Gastrocnemius medialis (tissue), 4 donors: ENCODE data around the gene TAPT1. TPM values are rescaled to one million over a fixed set of nuclear protein-coding genes. Genes with fewer than 3 reads are reported as not detected.

Source experiments
- ATAC-seq, 2 donors: fragments of 150-250 bp; one replicate each; pipeline ENCODE4 v1.9.1; 2016
- DNase-seq, 2 donors: peaks; one replicate each; pipeline ENCODE4 v3.0.0-alpha.2; 2019
- H3K27ac ChIP-seq, 4 donors: fragments of 200-600 bp; sonication (generic); 1 replicate in 1 of 4; 2 replicates in 3 of 4; pipeline ENCODE4 v1.5.1; 2016 to 2018; ENCODE audit warnings: mild to moderate bottlenecking in 2 of 4, moderate library complexity in 1 of 4
- H3K27me3 ChIP-seq, 3 donors: fragments of 200-600 bp; sonication (generic) in 2 of 3; 1 replicate in 1 of 3; 2 replicates in 2 of 3; pipeline versions ENCODE4 v1.5.1 to v1.6.0; 2016 to 2019; ENCODE audit warnings: mild to moderate bottlenecking in 1 of 3, moderate library complexity in 1 of 3
- H3K36me3 ChIP-seq, 2 donors: fragments of 200-600 bp; sonication (generic) in 1 of 2; one replicate each; pipeline ENCODE4 v1.5.1; 2017 to 2018
- H3K4me1 ChIP-seq, 2 donors: fragments of 200-600 bp; sonication (generic) in 1 of 2; one replicate each; pipeline ENCODE4 v1.5.1; 2016 to 2017; ENCODE audit warnings: mild to moderate bottlenecking in 2 of 2
- H3K4me3 ChIP-seq, 4 donors: fragments of 200-600 bp; sonication (generic) in 3 of 4; 1 replicate in 1 of 4; 2 replicates in 3 of 4; pipeline ENCODE4 v1.5.1; 2016 to 2019; ENCODE audit warnings: mild to moderate bottlenecking in 2 of 4
- H3K9me3 ChIP-seq, 3 donors: fragments of 200-600 bp; sonication (generic) in 2 of 3; 1 replicate in 1 of 3; 2 replicates in 2 of 3; pipeline ENCODE4 v1.5.1; 2016 to 2019
- POLR2A ChIP-seq, 2 donors: fragments of 450-650 bp; IDR thresholded peaks; one replicate each; pipeline ENCODE4 v1.6.1; 2017; ENCODE audit warnings: antibody characterized with exemption in 2 of 2, mild to moderate bottlenecking in 2 of 2, moderate library complexity in 2 of 2
- in situ Hi-C, 4 donors: fragments of 200-750 bp; cut with MboI; loops; one replicate each; pipeline versions ENCODE4 v1.15.0 to v1.8.0; 2017; ENCODE audit warnings: low sequenced_read_pairs in 4 of 4
- intact Hi-C: fragments of 100-400 bp; cut with DNase I; formaldehyde crosslinking; loops from one replicate; pipeline ENCODE4 v1.15.1; 2023; ENCODE audit warnings: low total_unique reads
- total RNA-seq, 4 donors: library from RNA; depleted of rRNA; stranded (reverse); fragments of >200 nt; gene quantifications; one replicate each; pipeline versions ENCODE4 v1.1.0 to v1.2.3, GENCODE V29; 2016
- TF ChIP-seq, protein P1 (sequence below), 5 experiments: fragments of 450-650 bp in 3 of 5; fragments of 200-600 bp in 2 of 5; sonication (generic) in 2 of 5; IDR thresholded peaks in 4 of 5; conservative IDR thresholded peaks in 1 of 5; 1 replicate in 4 of 5; 2 replicates in 1 of 5; pipeline ENCODE4 v1.5.1; 2016 to 2019; ENCODE audit warnings: antibody characterized with exemption in 5 of 5, mild to moderate bottlenecking in 3 of 5, moderate library complexity in 3 of 5

Gene TAPT1
- total RNA-seq, 4 donors from 2014 or later: 29.5 to 44.1 (median 40.8) TPM

GRCh38 chr4:16140879-16141249 is 85.4 kb downstream of the TAPT1 start:
- in situ Hi-C loops (no loop called here), intact Hi-C loops (no loop called here)
- ATAC-seq (peak; percentile 62 to 78), DNase-seq (no peak)
- Histone ChIP-seq H3K4me3 (no peak overlapping the region), H3K9me3 (no peaks in the 10 kb centered on the region), H3K27me3 (no peaks in the 10 kb centered on the region), H3K4me1 (peaks cover 0 to 3% of the 10 kb centered on the region in 2 donors), H3K27ac (no peak overlapping the region), H3K36me3 (no peaks in the 10 kb centered on the region)
- TF ChIP-seq, protein P1, sequence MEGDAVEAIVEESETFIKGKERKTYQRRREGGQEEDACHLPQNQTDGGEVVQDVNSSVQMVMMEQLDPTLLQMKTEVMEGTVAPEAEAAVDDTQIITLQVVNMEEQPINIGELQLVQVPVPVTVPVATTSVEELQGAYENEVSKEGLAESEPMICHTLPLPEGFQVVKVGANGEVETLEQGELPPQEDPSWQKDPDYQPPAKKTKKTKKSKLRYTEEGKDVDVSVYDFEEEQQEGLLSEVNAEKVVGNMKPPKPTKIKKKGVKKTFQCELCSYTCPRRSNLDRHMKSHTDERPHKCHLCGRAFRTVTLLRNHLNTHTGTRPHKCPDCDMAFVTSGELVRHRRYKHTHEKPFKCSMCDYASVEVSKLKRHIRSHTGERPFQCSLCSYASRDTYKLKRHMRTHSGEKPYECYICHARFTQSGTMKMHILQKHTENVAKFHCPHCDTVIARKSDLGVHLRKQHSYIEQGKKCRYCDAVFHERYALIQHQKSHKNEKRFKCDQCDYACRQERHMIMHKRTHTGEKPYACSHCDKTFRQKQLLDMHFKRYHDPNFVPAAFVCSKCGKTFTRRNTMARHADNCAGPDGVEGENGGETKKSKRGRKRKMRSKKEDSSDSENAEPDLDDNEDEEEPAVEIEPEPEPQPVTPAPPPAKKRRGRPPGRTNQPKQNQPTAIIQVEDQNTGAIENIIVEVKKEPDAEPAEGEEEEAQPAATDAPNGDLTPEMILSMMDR (IDR thresholded peaks at IDR 0.05 in 4 of 5, conservative IDR thresholded peaks at IDR 0.05 in 1 of 5): no peak
- no peak for TF ChIP-seq POLR2A (IDR thresholded peaks at IDR 0.05)

GRCh38 chr4:16140231-16140878 is 85.9 kb downstream of the TAPT1 start:
- in situ Hi-C loops: no loop called here
- Histone ChIP-seq H3K4me1 (peaks cover 0 to 3% of the 10 kb centered on the region in 2 donors), H3K27ac (no peak overlapping the region), H3K36me3 (no peaks in the 10 kb centered on the region), H3K4me3 (no peak overlapping the region), H3K9me3 (no peaks in the 10 kb centered on the region), H3K27me3 (no peaks in the 10 kb centered on the region)
- TF ChIP-seq, protein P1 (IDR thresholded peaks at IDR 0.05 in 4 of 5, conservative IDR thresholded peaks at IDR 0.05 in 1 of 5): no peak
- no peak for TF ChIP-seq POLR2A (IDR thresholded peaks at IDR 0.05)
- intact Hi-C loops: no loop called here
- ATAC-seq (no peak), DNase-seq (no peak)

DNA sequence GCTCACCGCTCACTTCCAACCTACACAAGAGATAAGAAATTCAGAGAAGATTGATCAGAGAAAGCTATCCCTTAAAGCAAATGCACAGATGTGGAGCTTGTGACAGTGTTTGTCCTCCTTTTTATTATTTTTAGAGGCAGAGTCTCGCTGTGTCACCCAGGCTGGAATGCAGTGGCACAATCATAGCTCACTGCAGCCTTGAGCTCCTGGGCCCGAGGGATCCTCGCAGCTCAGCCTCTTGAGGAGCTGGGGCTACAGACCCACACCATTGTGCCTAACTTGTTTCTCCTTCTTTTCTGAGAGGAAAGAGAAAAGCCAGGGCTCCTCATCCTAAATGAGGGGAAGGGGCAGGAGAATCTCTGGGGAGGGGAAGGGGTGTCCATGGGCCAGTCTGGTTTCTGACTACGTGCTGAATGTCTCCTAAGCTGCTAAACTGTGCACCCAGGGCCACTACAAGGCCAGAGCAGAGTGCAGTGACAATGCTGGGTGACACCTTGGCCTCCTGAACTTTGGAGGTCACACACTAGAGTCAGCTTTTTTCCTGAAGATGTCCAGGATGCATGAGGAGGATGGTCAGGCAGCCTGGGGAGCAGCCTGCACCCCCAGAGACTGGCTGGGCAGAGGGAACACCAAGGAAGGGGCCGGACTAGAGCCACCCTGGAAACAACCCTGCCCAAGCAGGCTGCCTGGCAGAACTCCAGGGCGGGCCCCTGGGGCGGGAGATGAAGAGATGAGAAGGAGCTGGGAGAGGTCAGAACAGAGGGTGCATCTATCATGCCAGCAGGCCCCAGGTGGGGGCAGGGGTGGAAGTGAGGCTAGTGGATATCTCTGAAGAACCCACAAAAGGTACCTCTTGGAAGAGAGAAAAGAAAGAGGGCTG is 87.0 kb downstream of the TAPT1 start:
- DNase-seq (no peak), ATAC-seq (no peak)
- H3K4me1 ChIP-seq: peaks cover 0 to 3% of the 10 kb centered on the region in 2 donors
- no peak overlapping the region for H3K27ac ChIP-seq
- H3K27me3 ChIP-seq: no peaks in the 10 kb centered on the region
- H3K9me3 ChIP-seq: no peaks in the 10 kb centered on the region
- intact Hi-C loops (no loop called here), in situ Hi-C loops (no loop called here)
- no peak for TF ChIP-seq POLR2A (IDR thresholded peaks at IDR 0.05)
- TF ChIP-seq, protein P1 (IDR thresholded peaks at IDR 0.05 in 4 of 5, conservative IDR thresholded peaks at IDR 0.05 in 1 of 5): no peak
- no peak overlapping the region for H3K4me3 ChIP-seq
- no peaks in the 10 kb centered on the region for H3K36me3 ChIP-seq

GRCh38 chr4:16136827-16137226 is 89.4 kb downstream of the TAPT1 start:
- no peak for TF ChIP-seq POLR2A (IDR thresholded peaks at IDR 0.05)
- TF ChIP-seq, protein P1 (IDR thresholded peaks at IDR 0.05 in 4 of 5, conservative IDR thresholded peaks at IDR 0.05 in 1 of 5): no peak
- H3K9me3 ChIP-seq: no peaks in the 10 kb centered on the region
- DNase-seq: no peak
- no peak overlapping the region for H3K4me3 ChIP-seq
- peaks cover 0 to 3% of the 10 kb centered on the region in 2 donors for H3K4me1 ChIP-seq
- in situ Hi-C loops: no loop called here
- H3K27me3 ChIP-seq: no peaks in the 10 kb centered on the region
- no peak overlapping the region for H3K27ac ChIP-seq
- intact Hi-C loops: no loop called here
- H3K36me3 ChIP-seq: no peaks in the 10 kb centered on the region
- no peak for ATAC-seq
